CD4-positive, alpha-beta T cell treated with Interleukin-12 subunit alpha and Interleukin-12 subunit beta, for 1 hour (primary cell): ENCODE measurements around the gene KCTD5.
"Not testable (repeated sequence)": the region's sequence is repeated elsewhere in the genome, so short reads cannot be mapped to it uniquely, and the experiment has no call there.

ENCODE experiments used
- DNase-seq: peaks from one replicate; pipeline ENCODE4 v3.0.0-alpha.2; 2020

Gene KCTD5

DNA sequence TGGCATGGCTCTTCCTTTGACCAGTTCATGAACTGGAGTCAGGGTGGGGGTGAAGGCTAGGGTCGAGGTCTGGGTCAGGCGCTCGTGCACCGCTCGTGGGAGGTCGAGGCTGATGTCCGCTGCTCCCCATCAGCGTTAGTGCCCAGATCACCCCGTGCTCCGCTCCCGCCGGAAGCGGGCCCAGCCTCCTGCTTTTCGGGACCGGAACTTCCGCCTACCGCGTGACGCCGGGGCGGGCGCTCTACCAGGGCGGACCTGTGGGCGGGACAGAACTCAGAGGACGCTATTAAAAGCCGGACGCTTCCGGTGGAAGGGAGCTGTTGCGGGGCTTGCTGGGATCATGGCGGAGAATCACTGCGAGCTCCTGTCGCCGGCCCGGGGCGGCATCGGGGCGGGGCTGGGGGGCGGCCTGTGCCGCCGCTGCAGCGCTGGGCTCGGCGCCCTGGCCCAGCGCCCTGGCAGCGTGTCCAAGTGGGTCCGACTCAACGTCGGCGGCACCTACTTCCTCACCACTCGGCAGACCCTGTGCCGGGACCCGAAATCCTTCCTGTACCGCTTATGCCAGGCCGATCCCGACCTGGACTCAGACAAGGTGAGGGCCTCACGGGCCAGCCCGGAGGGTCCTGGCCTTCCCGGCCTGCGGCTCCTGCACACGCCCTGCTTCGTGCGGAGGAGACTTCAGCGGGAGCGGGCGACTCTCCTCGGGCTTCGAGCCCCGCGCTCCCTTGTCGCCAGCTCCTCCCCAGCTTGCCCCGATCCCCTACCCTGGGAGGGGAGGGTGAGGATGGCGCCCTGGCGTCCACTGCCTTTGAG lies at the start of gene KCTD5:
Gene KCTD5, plus strand, starts transcription at position 315 of the 813 bp plus-strand sequence. Its CDS starts 26 bp downstream, at position 341.
- peak; percentile 97 for DNase-seq

DNA sequence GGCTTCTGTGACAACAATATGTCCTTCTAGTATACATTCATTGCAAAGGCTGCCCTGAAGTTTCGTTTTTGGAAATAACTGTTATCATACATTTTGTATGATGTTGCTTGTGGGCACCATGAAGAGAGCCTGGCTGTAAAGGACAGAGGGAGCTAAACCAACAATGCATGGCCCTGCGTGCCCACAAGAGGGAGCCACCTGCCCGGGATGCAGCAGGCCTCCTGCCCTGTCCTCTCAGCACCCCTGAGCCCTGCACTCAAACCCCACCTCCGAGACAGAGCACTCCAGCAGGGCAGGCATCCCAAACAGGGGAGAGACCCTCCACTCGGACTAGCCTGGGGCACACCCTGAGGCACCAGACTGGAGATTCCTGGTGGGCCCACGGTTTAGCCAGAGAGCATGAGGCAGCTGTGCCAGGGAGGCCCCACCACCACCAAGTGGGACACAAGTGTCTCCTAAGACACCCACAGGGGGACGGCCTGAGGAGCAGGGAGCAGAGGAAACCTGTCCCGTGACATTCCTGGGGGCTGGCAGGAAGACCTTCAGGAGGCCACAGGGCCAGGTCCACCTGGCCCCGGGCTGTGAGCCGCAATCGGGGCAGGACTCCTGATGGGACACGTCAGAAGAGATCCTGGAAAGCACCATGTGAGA lies 43.1 kb upstream of the KCTD5 start:
- DNase-seq: peak; percentile 48

DNA sequence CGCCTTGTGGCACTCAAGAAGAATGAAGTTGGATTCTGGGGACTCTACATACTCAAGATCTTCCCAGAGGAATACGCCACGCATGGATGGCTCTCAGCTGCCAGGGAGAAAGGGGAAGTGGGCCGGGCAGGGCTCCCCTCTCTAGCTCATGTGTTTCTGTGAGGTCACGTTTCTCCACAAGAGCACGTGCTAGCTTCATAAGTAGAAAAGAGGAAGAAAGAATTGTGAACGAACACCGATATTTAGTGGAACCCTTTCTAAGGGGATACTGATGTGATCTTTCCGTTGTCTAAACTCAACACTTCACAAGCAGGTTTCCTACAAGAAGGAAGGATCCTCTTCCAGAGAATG lies 42.6 kb upstream of the KCTD5 start:
- not testable (repeated sequence) for DNase-seq

GRCh38 chr16:2642561-2642960 lies 39.8 kb upstream of the KCTD5 start:
- not testable (repeated sequence) for DNase-seq

DNA sequence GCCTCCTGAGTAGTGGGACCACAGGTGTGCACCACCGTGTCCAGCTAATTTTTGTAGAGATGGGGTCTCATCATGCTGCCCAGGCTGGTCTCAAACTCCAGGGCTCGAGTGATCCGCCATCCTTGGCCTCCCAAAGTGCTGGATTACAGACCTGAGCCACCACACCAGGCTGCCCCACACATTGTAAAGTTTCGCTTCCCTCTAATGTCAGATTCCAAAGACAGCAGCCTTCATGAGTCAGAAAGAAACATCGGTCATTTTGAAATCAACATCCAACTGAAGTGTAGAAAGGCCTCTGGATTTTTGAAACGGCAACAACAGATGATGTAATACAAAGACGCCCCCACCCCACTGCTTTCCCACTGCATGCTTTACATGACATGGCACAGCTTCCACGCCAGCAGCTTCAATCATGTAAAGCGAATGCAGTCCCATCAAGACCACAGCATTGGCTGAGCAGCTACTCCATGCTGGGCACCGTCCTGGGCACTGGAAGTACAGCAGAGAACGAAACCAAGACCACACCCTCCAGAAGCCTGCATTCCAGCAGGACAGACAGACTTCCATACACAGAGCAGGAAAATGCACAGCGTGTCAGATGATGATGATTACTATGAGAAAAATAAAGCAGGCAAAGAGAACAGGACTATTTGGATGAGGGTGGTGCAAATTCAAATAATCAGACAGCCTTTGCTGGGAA lies 37.4 kb upstream of the KCTD5 start:
- DNase-seq: not testable (repeated sequence)

DNA sequence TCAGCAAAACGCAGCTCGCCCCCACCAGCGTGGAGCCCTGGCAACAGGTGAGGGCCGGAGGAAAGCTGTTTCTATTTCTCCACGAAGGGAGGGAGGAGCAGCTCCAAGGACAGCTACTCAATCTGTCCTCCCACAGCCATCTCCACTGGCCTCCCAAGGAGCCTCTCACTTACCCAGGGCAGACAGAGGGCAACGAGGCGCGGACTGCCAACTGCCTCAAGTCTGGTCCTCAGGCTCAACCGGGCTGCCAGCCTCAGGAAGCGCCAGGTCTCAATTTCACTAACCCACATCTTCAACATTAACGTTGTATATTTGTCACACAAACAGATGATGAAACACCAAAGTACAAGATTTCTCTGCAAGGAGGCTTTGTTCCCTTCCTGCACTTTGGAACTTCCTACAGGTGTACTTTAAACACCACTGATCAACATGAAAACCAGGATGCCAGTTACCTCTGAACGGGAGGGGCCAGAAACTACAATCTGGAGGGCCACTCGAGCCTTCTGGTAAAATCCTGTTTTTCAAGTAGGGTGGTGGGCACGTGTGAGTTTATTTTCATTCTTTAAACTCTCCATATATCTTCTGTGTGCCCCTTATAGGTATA lies 31.0 kb upstream of the KCTD5 start:
- DNase-seq: not testable (repeated sequence)

- DNase-seq: not testable (repeated sequence)
These were observed 28.4 kb upstream of the KCTD5 start for GRCh38 chr16:2653915-2654314.

DNA sequence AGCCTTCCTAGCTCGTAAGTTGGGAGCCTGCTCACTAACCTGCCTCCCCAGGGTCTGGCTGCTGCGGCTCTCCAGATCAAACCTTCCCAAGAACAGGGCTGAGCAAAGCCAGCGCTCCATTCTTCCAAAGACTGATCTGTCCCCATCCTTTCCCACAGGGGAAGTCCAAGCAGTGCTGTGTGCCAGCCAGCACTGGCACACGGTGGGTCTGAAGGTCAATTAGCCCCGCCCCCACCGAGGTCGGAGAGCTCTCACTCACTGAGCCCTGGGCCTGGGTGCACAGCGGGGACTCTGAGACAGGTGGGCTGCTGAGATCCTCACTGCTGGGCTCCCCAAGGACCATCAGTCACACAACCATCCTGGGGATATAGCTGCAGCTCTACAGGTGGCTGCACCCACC lies 27.4 kb upstream of the KCTD5 start:
- DNase-seq: not testable (repeated sequence)

DNA sequence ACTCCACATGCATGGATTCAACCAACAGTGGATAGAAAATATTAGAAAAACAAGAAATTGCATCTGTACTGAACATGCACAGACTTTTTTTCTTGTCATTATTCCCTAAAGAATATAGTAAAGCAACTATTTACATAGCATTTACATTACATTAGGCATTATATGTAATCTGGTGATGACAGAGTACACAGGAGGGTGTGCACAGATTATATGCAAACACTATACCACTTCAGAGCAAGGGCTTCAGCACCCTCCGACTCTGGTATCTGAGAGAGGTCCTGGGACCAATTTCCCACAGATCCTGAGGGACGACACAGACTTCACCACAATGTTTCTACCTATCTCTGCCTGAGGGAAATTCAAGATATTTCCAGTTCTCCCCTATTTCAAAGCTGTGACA lies 25.3 kb upstream of the KCTD5 start:
- DNase-seq: no peak

DNA sequence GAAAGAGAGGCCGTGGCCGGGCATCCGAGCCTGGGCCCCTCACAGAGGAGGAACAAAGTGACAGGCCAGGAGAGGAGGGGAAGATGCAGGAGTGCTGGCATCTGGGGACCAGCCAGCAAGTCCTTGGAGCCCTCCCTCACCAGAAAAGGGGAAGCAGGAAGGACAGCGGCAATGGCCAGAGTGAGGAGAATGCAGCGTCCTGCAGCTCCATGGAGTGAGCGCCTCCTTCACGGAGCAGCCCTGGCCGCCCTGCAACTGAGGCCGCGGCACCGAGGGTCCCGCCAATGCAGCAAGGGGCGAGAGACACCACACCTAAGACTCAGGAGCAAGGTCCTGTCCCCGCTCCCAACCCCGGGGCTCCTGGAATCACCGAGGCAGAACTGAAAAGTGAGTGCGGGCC lies 24.5 kb upstream of the KCTD5 start:
- not testable (repeated sequence) for DNase-seq

DNA sequence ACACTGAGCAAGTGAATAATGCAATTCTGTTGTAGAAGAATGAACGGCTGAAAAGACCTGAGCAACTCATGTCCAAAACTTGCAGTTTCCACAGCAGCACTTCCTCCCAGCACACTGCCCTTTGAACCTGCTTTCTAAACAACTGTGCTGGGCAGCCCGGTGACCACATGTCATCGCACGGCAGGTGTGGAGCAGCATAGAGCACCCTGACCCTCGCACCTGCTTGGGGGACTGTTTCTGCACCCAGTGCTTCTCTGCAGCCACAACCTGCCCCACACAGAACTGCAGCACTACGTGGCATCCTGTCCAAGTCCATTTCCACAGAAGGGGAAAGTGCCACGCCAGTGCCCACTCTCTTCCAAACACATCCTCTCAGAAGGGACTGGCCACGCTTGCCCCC lies 22.8 kb upstream of the KCTD5 start:
- not testable (repeated sequence) for DNase-seq

DNA sequence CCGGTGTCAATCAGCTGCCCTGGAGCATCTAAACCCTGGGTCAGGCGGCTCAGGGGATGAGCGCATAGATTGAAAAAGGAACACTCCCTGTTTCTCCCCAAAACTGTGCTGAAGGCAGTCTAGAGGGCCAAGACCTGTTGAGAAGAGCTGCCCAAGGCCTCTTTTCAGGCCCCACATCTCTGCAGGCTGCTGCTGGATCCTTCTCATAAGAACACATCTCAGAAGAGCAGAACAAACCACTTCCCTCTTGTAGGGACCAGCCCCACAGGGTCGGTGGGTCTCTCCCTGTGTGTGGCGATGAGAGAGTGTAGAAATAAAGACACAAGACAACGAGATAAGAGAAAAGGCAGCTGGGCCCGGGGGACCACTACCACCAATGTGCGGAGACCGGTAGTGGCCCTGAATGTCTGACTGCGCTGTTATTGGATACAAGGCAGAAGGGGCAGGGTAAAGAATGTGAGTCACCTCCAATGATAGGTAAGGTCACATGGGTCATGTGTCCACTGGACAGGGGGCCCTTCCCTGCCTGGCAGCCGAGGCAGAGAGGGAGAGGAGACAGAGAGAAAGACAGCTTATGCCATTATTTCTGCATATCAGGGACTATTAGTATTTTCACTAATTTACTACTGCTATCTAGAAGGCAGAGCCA lies 22.2 kb upstream of the KCTD5 start:
- not testable (repeated sequence) for DNase-seq

DNA sequence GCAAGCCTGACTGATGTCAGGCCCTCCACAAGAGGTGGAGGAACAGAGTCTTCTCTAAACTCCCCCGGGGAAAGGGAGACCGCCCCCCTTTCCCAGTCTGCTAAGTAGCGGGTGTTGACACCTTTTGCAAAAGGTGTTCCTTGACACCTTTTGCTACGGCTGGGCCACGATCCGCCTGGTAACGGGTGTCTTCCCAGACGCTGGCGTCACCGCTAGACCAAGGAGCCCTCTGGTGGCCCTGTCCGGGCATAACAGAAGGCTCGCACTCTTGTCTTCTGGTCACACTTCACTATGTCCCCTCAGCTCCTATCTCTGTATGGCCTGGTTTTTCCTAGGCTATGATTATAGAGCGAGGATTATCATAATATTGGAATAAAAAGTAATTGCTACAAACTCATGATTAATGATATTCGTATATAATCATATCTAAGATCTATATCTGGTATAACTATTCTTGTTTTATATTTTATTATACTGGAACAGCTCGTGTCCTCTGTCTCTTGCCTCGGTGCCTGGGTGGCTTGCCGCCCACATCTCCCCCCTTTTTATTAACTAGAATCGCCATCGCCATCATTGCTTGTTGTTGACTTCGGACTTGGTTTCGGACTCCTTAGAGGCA lies 21.5 kb upstream of the KCTD5 start:
- DNase-seq: peak; percentile 48

- DNase-seq: peak; percentile 54
These were observed 18.5 kb upstream of the KCTD5 start for GRCh38 chr16:2663553-2664546.

- DNase-seq: no peak
These were observed 17.7 kb upstream of the KCTD5 start for GRCh38 chr16:2664574-2664982.

DNA sequence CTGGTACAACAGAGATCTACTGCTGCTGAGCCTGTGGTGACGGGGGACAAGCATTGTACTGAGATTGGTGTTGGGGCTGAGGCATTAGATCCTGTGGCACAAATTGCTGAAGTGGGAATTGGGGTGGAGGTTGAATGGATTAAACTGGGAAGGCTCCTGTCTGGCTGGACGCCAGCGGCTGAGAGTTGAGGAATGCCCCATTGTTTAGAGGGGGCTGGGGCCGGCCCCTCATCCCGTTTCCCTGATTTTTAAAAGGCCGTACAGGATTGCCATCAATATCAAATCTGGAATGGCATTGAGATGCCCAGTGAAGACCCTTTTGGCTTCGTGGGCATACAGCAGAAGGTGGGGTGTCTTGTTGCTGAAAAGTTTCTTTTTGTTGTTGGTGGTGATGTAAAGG lies 15.7 kb upstream of the KCTD5 start:
- DNase-seq: not testable (repeated sequence)

DNA sequence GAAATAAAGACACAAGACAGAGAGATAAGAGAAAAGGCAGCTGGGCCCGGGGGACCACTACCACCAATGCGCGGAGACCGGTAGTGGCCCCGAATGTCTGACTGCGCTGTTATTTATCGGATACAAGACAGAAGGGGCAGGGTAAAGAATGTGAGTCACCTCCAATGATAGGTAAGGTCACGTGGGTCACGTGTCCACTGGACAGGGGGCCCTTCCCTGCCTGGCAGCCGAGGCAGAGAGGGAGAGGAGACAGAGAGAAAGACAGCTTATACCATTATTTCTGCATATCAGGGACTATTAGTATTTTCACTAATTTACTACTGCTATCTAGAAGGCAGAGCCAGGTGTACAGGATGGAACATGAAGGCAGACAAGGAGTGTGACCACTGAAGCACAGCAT lies 12.7 kb upstream of the KCTD5 start:
- not testable (repeated sequence) for DNase-seq

DNA sequence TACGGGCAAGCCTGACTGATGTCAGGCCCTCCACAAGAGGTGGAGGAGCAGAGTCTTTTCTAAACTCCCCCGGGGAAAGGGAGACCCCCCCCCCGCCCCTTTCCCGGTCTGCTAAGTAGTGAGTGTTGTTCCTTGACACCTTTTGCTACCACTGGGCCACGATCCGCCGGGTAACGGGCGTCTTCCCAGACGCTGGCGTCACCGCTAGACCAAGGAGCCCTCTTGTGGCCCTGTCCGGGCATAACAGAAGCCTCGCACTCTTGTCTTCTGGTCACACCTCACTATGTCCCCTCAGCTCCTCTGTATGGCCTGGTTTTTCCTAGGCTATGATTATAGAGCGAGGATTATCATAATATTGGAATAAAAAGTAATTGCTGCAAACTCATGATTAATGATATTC lies 12.3 kb upstream of the KCTD5 start:
- DNase-seq: peak; percentile 68

DNA sequence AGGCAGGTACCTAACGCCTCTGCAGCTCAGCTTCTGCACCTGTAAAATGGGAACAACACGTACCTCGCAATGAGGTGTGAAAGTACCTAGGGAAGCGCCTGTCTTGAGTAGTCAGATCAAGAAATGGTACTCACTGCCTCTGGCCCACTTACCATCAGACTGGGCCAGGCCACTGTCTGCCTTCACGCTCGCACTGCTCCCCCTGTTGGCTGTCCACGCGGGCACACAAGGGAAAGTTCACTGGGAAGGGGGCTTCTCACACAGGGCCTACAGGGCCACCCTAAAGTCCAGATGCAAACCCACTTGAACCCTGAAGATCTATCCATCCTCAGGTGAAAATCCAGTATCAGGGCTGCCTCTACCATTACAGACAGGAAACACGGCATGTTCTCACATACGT lies 11.1 kb upstream of the KCTD5 start:
- peak; percentile 33 for DNase-seq

DNA sequence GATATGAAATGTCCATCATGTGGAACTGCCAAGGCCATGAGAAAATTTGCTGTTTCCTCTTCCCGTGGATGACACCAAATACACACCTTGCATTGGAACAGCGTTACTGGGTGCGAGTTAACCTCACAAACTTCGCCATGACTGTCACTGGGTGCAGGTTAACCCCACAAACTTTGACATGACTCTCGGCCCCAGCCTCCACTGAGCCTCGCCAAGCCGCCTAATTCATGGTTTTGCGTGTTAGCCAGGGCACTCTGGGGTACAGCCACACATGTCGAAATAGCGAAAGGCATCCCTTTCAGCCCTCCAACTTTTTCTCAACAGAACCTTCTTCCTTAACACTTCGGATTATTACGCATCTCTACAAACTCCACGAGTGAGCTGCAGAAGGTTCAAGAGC lies 10.6 kb upstream of the KCTD5 start:
- DNase-seq: no peak
